Thyroid gland (tissue), 4 donors: Measurements from ENCODE around the gene CDKL1. TPM values are rescaled to one million over a fixed set of nuclear protein-coding genes. Genes with fewer than 3 reads are reported as not detected.

ENCODE experiments used
- DNase-seq, 2 donors: peaks; one replicate each; pipeline ENCODE4 v3.0.0-alpha.2; 2019
- H3K27ac ChIP-seq, 3 donors: fragments of 200-600 bp; sonication (generic); 1 replicate in 2 of 3; 2 replicates in 1 of 3; pipeline ENCODE4 v1.5.1; 2016 to 2019; ENCODE audit warnings: mild to moderate bottlenecking in 1 of 3, moderate library complexity in 1 of 3
- H3K27me3 ChIP-seq: fragments of 200-600 bp; sonication (generic); one replicate; pipeline ENCODE4 v1.5.1; 2019
- H3K36me3 ChIP-seq, 2 donors: fragments of 200-600 bp; sonication (generic); one replicate each; pipeline ENCODE4 v1.5.1; 2016 to 2019
- H3K4me1 ChIP-seq, 2 donors: fragments of 200-600 bp; sonication (generic); one replicate each; pipeline ENCODE4 v1.5.1; 2017 to 2019
- H3K4me3 ChIP-seq, 3 donors: fragments of 200-600 bp; sonication (generic); replicated peaks in 1 of 3; 1 replicate in 2 of 3; 2 replicates in 1 of 3; pipeline ENCODE4 v1.5.1; 2016; ENCODE audit warnings: mild to moderate bottlenecking in 1 of 3
- H3K9me3 ChIP-seq: fragments of 200-600 bp; sonication (generic); one replicate; pipeline ENCODE4 v1.5.1; 2017
- POLR2A ChIP-seq, 2 donors: fragments of 450-650 bp; IDR thresholded peaks; one replicate each; pipeline ENCODE4 v1.6.1; 2017; ENCODE audit warnings: antibody characterized with exemption in 2 of 2, mild to moderate bottlenecking in 2 of 2, moderate library complexity in 1 of 2
- WGBS, 2 donors: methylation state at CpG; one replicate each; pipeline ENCODE4 v1.1.5; 2017; 5-methylcytosine and 5-hydroxymethylcytosine counted together
- intact Hi-C: fragments of 100-400 bp; cut with DNase I; formaldehyde crosslinking; loops from one replicate; pipeline ENCODE4 v1.15.1; 2023
- total RNA-seq, 4 donors: library from RNA; depleted of rRNA; stranded (reverse); fragments of >200 nt; gene quantifications; one replicate each; pipeline ENCODE4 v1.2.3, GENCODE V29; 2016
- TF ChIP-seq, protein P1 (sequence below), 6 experiments: fragments of 200-600 bp in 3 of 6; fragments of 450-650 bp in 3 of 6; sonication (generic) in 3 of 6; IDR thresholded peaks; one replicate each; pipeline ENCODE4 v1.5.1; 2016 to 2019; ENCODE audit warnings: antibody characterized with exemption in 6 of 6, mild to moderate bottlenecking in 2 of 6, inconsistent platforms in 1 of 6, moderate library complexity in 1 of 6

Gene CDKL1
- total RNA-seq, 4 donors from 2014 or later: 18.6 to 37.9 (median 35.5) TPM

DNA sequence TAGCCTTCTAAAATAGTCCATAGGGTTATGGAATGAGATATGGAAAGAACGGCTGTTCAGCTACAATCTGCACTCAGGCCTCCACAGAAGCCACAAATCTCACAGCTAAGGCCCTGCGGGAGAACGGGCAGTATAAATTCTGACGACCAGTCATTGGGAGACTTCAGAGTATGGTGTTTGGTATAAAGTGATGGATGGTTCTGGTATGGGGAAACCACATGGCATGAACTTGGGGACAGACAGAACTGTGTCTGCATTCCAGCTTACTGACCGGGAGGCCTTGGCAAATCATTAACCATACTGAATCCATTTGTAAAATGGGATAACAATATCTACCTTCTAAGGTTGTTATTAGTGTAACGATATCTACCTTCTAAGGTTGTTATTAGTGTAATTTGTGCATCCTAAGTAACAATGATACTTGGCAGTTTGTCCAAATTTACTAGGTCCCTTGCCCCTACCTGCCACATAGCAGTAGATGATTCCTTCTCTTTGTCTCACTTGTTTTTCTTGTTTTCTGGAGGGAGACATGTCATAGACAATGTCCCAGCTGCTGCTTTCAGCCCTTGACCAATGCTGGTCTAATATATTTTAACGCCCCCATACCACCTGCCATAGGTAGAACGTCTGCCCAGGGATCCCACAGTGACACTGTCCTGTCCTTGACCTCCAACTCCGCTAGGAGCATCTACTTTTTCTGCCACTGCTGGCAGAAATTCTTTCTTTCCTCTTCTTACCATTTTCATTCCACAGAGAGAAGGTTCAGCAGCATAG, 6.8 kb downstream of the CDKL1 start:
- TF ChIP-seq, protein P1, sequence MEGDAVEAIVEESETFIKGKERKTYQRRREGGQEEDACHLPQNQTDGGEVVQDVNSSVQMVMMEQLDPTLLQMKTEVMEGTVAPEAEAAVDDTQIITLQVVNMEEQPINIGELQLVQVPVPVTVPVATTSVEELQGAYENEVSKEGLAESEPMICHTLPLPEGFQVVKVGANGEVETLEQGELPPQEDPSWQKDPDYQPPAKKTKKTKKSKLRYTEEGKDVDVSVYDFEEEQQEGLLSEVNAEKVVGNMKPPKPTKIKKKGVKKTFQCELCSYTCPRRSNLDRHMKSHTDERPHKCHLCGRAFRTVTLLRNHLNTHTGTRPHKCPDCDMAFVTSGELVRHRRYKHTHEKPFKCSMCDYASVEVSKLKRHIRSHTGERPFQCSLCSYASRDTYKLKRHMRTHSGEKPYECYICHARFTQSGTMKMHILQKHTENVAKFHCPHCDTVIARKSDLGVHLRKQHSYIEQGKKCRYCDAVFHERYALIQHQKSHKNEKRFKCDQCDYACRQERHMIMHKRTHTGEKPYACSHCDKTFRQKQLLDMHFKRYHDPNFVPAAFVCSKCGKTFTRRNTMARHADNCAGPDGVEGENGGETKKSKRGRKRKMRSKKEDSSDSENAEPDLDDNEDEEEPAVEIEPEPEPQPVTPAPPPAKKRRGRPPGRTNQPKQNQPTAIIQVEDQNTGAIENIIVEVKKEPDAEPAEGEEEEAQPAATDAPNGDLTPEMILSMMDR (IDR thresholded peaks at IDR 0.05): no peak
- TF ChIP-seq POLR2A (IDR thresholded peaks at IDR 0.05): no peak
- no peak overlapping the region for H3K4me3 ChIP-seq
- WGBS, 2 donors: 94 to 95% methylated on average over 9 of the region's 9 CpGs
- peaks cover 0 to 5% of the 10 kb centered on the region in 2 donors for H3K4me1 ChIP-seq
- intact Hi-C loops: loop anchor here (10.0 kb wide), 1 partner anchor 45 kb away; no protein-coding TSS in a partner anchor
- H3K27me3 ChIP-seq: no peaks in the 10 kb centered on the region
- no peak overlapping the region for H3K27ac ChIP-seq
- H3K36me3 ChIP-seq: no peaks in the 10 kb centered on the region
- no peak for DNase-seq
- H3K9me3 ChIP-seq: no peaks in the 10 kb centered on the region

- intact Hi-C loops: no loop called here
- TF ChIP-seq, protein P1 (IDR thresholded peaks at IDR 0.05): no peak
- TF ChIP-seq POLR2A (IDR thresholded peaks at IDR 0.05): no peak
Measured at GRCh38 chr14:50388256-50388931, 8.3 kb downstream of the CDKL1 start.

DNA sequence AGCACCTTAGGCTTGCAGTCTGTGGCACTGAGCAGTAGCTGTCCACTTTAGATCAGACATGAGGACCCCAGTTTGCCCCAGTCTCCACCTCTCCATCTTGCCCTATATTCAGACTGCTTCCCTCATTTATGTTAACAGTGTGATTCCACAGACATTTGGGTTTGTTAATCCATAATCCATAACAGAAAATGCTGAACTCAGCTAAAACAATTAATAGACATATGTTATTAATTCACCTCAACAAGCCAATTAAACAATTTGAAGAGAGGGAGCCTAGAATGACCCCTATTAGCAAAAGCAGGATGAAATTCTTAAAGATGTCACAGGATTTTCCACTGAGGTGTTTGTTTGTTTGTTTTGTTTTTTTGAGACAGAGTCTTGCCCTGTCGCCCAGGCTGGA, 9.1 kb downstream of the CDKL1 start:
- H3K27ac ChIP-seq: no peak overlapping the region
- intact Hi-C loops: no loop called here
- H3K27me3 ChIP-seq: no peaks in the 10 kb centered on the region
- DNase-seq: no peak
- no peak overlapping the region for H3K4me3 ChIP-seq
- H3K4me1 ChIP-seq: no peaks in the 10 kb centered on the region
- WGBS, 2 donors: 94 to 100% methylated on average over 1 of the region's 1 CpG
- TF ChIP-seq POLR2A (IDR thresholded peaks at IDR 0.05): no peak
- TF ChIP-seq, protein P1 (IDR thresholded peaks at IDR 0.05): no peak
- H3K9me3 ChIP-seq: no peaks in the 10 kb centered on the region
- H3K36me3 ChIP-seq: no peaks in the 10 kb centered on the region

More at GRCh38 chr14:50388256-50388931, 8.3 kb downstream of the CDKL1 start:
- no peaks in the 10 kb centered on the region for H3K4me1 ChIP-seq
- 72 to 75% methylated on average over 9 of the region's 9 CpGs for WGBS, 2 donors
- no peak for DNase-seq
- H3K9me3 ChIP-seq: no peaks in the 10 kb centered on the region
- H3K27me3 ChIP-seq: no peaks in the 10 kb centered on the region
- H3K36me3 ChIP-seq: no peaks in the 10 kb centered on the region
- no peak overlapping the region for H3K4me3 ChIP-seq
- no peak overlapping the region for H3K27ac ChIP-seq

DNA sequence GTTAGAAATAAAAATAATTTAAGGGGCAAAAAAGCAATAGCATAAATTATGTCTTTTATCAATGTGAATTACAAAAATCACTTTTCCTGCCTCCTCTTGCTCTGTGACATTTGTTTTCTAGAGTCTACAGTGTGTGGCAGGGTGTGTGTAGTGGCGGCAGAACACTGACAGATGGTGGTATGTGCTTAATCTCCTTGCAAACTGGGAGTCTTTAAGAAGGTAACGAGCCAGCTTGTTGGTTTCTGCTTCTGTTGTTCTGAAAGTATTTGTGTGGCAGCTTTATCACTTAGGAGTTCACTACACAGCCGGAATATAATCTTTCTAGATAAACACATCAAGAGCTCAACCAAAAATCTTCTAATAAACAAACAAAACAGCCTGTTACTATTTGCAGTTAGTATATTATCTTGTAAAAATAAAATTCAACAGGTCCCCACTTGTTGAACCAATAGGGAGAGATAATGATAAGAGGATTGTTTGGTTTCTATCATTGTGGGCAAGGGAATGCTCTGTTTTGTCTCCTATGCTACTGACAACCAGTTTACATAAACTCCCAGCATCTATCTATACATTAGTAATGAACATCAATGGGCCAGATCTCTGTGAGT, 13.0 kb downstream of the CDKL1 start:
- TF ChIP-seq, protein P1 (IDR thresholded peaks at IDR 0.05): no peak
- TF ChIP-seq POLR2A (IDR thresholded peaks at IDR 0.05): no peak
- H3K27ac ChIP-seq: no peak overlapping the region
- WGBS, 2 donors: 76 to 83% methylated on average over 3 of the region's 3 CpGs
- no peak for DNase-seq
- H3K36me3 ChIP-seq: no peaks in the 10 kb centered on the region
- no peaks in the 10 kb centered on the region for H3K4me1 ChIP-seq
- intact Hi-C loops: no loop called here
- no peak overlapping the region for H3K4me3 ChIP-seq
- H3K27me3 ChIP-seq: no peaks in the 10 kb centered on the region
- no peaks in the 10 kb centered on the region for H3K9me3 ChIP-seq
